T-helper 2 cell treated with Interferon-gamma antibody and Interleukin-4, amounts not matched to agents 5 μg/mL and 100 μg/mL, for 36 hours (primary cell): ENCODE results near the gene ARHGAP19.

Source experiments
- DNase-seq: peaks from one replicate; pipeline ENCODE4 v3.0.0; 2021; ENCODE audit warnings: low spot score
- H3K27ac Mint-ChIP-seq: one replicate; pipeline ENCODE4 v1.8.0; 2021; ENCODE audit warnings: mild to moderate bottlenecking, mixed read lengths
- H3K27me3 Mint-ChIP-seq: one replicate; pipeline ENCODE4 v1.8.0; 2021; ENCODE audit warnings: low read depth, mixed read lengths
- H3K36me3 Mint-ChIP-seq: one replicate; pipeline ENCODE4 v1.8.0; 2021; ENCODE audit warnings: low read depth, mixed read lengths
- H3K4me1 Mint-ChIP-seq: one replicate; pipeline ENCODE4 v1.8.0; 2021; ENCODE audit warnings: low read depth, mixed read lengths
- H3K4me3 Mint-ChIP-seq: one replicate; pipeline ENCODE4 v1.8.0; 2022; ENCODE audit warnings: mild to moderate bottlenecking, moderate library complexity, mixed read lengths
- H3K9me3 Mint-ChIP-seq: one replicate; pipeline ENCODE4 v1.8.0; 2021; ENCODE audit warnings: mixed read lengths

ARHGAP19 gene

GRCh38 chr10:97179311-97179710 is 113.1 kb downstream of the ARHGAP19 start:
- Mint-ChIP-seq H3K4me3 (no peak overlapping the region), H3K9me3 (no peaks in the 10 kb centered on the region), H3K36me3 (no peaks in the 10 kb centered on the region), H3K4me1 (no peaks in the 10 kb centered on the region), H3K27me3 (peaks cover 36% of the 10 kb centered on the region), H3K27ac (no peak overlapping the region)
- no peak for DNase-seq

- Mint-ChIP-seq H3K9me3 (no peaks in the 10 kb centered on the region), H3K36me3 (no peaks in the 10 kb centered on the region), H3K27ac (no peak overlapping the region), H3K4me1 (no peaks in the 10 kb centered on the region), H3K27me3 (peaks cover 23% of the 10 kb centered on the region), H3K4me3 (no peak overlapping the region)
- DNase-seq = no peak
Observed at GRCh38 chr10:97178074-97178473, 114.4 kb downstream of the ARHGAP19 start.

GRCh38 chr10:97176226-97176625 is 116.2 kb downstream of the ARHGAP19 start:
- Mint-ChIP-seq H3K27me3 (peaks cover 27% of the 10 kb centered on the region), H3K27ac (no peak overlapping the region), H3K4me3 (no peak overlapping the region), H3K9me3 (no peaks in the 10 kb centered on the region), H3K4me1 (no peaks in the 10 kb centered on the region), H3K36me3 (no peaks in the 10 kb centered on the region)
- no peak for DNase-seq

- no peaks in the 10 kb centered on the region for H3K4me1 Mint-ChIP-seq
- no peak overlapping the region for H3K27ac Mint-ChIP-seq
- H3K27me3 Mint-ChIP-seq = peaks cover 25% of the 10 kb centered on the region
- H3K36me3 Mint-ChIP-seq = no peaks in the 10 kb centered on the region
- H3K4me3 Mint-ChIP-seq = no peak overlapping the region
- no peak for DNase-seq
- no peaks in the 10 kb centered on the region for H3K9me3 Mint-ChIP-seq
Observed at GRCh38 chr10:97175586-97175985, 116.9 kb downstream of the ARHGAP19 start.

GRCh38 chr10:97174941-97175340 is 117.5 kb downstream of the ARHGAP19 start:
- Mint-ChIP-seq H3K27ac (no peak overlapping the region), H3K9me3 (no peaks in the 10 kb centered on the region), H3K4me3 (no peak overlapping the region), H3K4me1 (no peaks in the 10 kb centered on the region), H3K36me3 (no peaks in the 10 kb centered on the region), H3K27me3 (peaks cover 18% of the 10 kb centered on the region)
- DNase-seq = no peak

- no peak overlapping the region for H3K27ac Mint-ChIP-seq
- no peaks in the 10 kb centered on the region for H3K9me3 Mint-ChIP-seq
- H3K4me3 Mint-ChIP-seq = no peak overlapping the region
- H3K27me3 Mint-ChIP-seq = peaks cover 19% of the 10 kb centered on the region
- no peaks in the 10 kb centered on the region for H3K36me3 Mint-ChIP-seq
- DNase-seq = no peak
- no peaks in the 10 kb centered on the region for H3K4me1 Mint-ChIP-seq
Observed at GRCh38 chr10:97174276-97174775, 118.1 kb downstream of the ARHGAP19 start.

GRCh38 chr10:97173036-97173435 is 119.4 kb downstream of the ARHGAP19 start:
- Mint-ChIP-seq H3K4me1 (no peaks in the 10 kb centered on the region), H3K36me3 (no peaks in the 10 kb centered on the region), H3K27ac (no peak overlapping the region), H3K4me3 (no peak overlapping the region), H3K27me3 (peaks cover 19% of the 10 kb centered on the region), H3K9me3 (no peaks in the 10 kb centered on the region)
- DNase-seq = no peak
